Transverse colon (tissue), 3 donors: ENCODE data around the gene TCTN3.
A peak's percentile ranks its signal among the peaks of the same experiment; 100 is the strongest.

ENCODE experiments used
- CTCF ChIP-seq, 5 experiments: fragments of 200-600 bp in 3 of 5; fragments of 450-650 bp in 2 of 5; sonication (generic) in 3 of 5; IDR thresholded peaks; 1 replicate in 2 of 5; 2 replicates in 3 of 5; pipeline ENCODE4 v1.5.1; 2016 to 2017; ENCODE audit warnings: antibody characterized with exemption in 5 of 5, inconsistent platforms in 3 of 5, mild to moderate bottlenecking in 2 of 5, moderate library complexity in 1 of 5
- POLR2A ChIP-seq: fragments of 450-650 bp; IDR thresholded peaks from one replicate; pipeline ENCODE4 v1.6.1; 2016; ENCODE audit warnings: antibody characterized with exemption, mild to moderate bottlenecking, moderate library complexity

- peak in 1 of 5 experiments; percentile 21 for TF ChIP-seq CTCF (IDR thresholded peaks at IDR 0.05)
- peak; percentile 49 for TF ChIP-seq POLR2A
Measured at GRCh38 chr10:95656291-95657164, 37.2 kb downstream of the TCTN3 start, which contains the start of gene ALDH18A1.
